ENCODE measurements around the gene RNF217. TPM values are rescaled to one million over a fixed set of nuclear protein-coding genes. Genes with fewer than 3 reads are reported as not detected.

The RNF217 gene
- total and polyA plus RNA-seq, 12 donors, result 2.1 to 26.9 (median 13.0) TPM

DNA sequence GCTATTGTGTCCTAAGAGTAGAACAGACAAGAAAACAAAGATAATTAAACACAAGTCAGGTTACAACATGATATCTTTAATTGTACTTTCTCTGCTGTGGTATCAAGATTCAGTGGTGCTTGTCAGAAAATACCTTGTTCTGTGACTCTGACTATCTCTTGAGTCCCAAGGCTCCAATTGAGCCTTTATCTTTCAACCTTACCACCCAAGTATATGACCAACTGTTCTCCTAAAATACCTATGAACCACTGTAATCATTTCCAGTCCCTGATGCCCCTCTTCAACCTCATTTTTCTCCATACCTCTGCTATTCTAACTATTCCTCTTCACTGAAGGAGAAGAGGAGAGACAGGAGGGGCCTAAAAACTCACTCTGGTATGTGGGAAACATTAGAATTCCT is 124.5 kb downstream of the RNF217 start:
- H3K9me3 ChIP-seq, result no peaks in the 10 kb centered on the region
- DNase-seq (no peak), ATAC-seq (no peak)
- TF ChIP-seq, protein P1, sequence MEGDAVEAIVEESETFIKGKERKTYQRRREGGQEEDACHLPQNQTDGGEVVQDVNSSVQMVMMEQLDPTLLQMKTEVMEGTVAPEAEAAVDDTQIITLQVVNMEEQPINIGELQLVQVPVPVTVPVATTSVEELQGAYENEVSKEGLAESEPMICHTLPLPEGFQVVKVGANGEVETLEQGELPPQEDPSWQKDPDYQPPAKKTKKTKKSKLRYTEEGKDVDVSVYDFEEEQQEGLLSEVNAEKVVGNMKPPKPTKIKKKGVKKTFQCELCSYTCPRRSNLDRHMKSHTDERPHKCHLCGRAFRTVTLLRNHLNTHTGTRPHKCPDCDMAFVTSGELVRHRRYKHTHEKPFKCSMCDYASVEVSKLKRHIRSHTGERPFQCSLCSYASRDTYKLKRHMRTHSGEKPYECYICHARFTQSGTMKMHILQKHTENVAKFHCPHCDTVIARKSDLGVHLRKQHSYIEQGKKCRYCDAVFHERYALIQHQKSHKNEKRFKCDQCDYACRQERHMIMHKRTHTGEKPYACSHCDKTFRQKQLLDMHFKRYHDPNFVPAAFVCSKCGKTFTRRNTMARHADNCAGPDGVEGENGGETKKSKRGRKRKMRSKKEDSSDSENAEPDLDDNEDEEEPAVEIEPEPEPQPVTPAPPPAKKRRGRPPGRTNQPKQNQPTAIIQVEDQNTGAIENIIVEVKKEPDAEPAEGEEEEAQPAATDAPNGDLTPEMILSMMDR (IDR thresholded peaks at IDR 0.05), result no peak
- peaks cover 0 to 21% (median 6%) of the 10 kb centered on the region in 9 donors for H3K36me3 ChIP-seq
- H3K4me1 ChIP-seq, result no peaks in the 10 kb centered on the region
- no peaks in the 10 kb centered on the region for H3K27me3 ChIP-seq
- no peak overlapping the region for H3K4me3 ChIP-seq
- intact Hi-C loops (cut with DNase I), result loop anchor here in 1 of 10 donors (5.0 kb wide), 1 partner anchor 124 kb away; the partner anchor contains the start of gene RNF217
- no peak overlapping the region for H3K27ac ChIP-seq

DNA sequence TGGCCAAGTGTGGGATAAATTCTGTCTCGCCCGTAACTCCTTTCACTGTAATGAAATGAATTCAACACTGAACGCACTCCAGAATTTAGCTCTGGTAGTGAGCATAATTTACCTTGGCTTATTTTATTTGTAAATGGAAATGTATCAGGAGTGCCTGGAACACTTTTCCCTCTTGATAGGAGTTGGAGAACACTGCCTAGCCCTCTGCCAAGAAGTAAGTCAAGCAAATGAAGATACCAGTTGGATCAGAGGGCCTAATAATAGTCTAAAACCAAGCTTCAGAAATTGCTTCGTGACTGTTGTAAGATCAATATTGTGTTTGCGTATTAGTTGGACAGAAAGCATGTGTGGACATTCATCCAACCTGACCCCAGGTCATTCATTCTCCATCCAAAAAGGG is 126.7 kb downstream of the RNF217 start:
- no peaks in the 10 kb centered on the region for H3K4me1 ChIP-seq
- TF ChIP-seq, protein P1 (IDR thresholded peaks at IDR 0.05), result no peak
- ATAC-seq (peak in 5 of 8 donors; percentile 53 to 83 (median 66)), DNase-seq (no peak)
- H3K36me3 ChIP-seq, result peaks cover 0 to under 1% (median 0%) of the 10 kb centered on the region in 9 donors
- peak overlapping the region in 4 of 10 donors; percentile 31 to 58 (median 38) for H3K27ac ChIP-seq
- no peaks in the 10 kb centered on the region for H3K27me3 ChIP-seq
- no peaks in the 10 kb centered on the region for H3K9me3 ChIP-seq
- 62 to 72% methylated on average over 5 of the region's 5 CpGs for WGBS, 2 donors
- intact Hi-C loops (cut with DNase I), result loop anchor here in 1 of 10 donors (5.0 kb wide), 1 partner anchor 127 kb away; the partner anchor contains the start of gene RNF217
- no peak overlapping the region for H3K4me3 ChIP-seq

DNA sequence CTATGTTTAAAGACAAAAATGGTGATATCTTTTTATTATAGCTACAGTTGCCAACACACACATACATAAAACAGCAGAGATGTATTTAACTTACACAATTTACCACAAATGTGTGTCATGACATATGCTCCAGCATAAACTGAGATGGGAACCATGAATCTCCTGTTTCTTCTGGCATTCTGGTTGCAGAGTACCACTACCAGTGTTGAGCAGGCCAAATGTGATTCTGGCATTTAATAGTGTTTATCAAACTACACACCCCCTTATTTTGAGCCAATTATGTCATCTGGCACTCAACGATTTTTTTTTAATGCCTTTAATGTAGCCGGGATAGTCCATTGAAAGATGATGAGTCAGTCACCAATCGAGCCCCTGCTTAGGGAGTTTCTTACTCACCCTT is 132.3 kb downstream of the RNF217 start:
- 30 to 32% methylated on average over 3 of the region's 3 CpGs for WGBS, 2 donors

DNA sequence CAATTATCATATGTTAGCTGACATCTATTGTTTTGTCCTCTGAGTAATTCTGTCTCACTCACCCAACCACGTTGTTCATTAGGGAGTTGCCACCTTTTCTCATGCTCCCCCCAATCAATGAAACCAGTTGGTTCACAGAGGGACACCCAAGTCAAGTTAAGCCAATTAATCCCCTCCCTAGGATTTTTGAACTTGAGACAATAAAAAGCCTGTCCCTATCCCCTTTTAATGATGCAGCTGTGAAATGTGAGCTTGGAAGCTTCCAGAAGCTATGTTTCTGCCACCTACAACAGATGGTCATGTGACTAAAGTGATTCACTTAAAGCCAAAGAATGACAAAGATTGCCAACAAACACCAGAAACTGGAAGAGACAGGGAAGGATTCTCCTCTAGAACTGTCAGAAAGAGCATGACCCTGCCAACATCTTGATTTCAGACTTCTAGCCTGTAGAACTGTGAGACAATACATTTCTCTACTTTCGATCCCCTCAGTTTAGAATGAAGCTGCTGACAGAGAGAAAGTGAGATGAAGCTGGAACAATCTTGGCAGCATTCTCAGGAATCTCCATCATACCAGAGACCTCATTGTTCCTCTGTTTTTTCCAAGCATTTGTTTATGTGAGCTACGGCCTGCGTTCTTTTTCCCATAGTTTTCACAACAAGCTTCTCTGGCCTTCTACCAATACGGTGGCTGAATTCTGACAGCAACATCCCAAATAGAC is 133.5 kb downstream of the RNF217 start:
- no peak for ATAC-seq
- intact Hi-C loops (cut with DNase I), result loop anchor here in 2 of 10 donors (10.0 kb wide), 1 partner anchor 131 kb away; the partner anchor contains the start of gene RNF217 (in 2 of the 2)

More for the DNA sequence above, 132.3 kb downstream of the RNF217 start:
- Histone ChIP-seq H3K9me3 (no peaks in the 10 kb centered on the region), H3K4me3 (no peak overlapping the region), H3K4me1 (peaks cover 0 to 14% (median 4%) of the 10 kb centered on the region in 9 donors), H3K27ac (peak overlapping the region in 1 of 10 donors; percentile 3), H3K36me3 (no peaks in the 10 kb centered on the region), H3K27me3 (peaks cover 0 to 3% (median 0%) of the 10 kb centered on the region in 7 donors)
- intact Hi-C loops (cut with DNase I), result loop anchor here in 2 of 10 donors (10.0 kb wide), 1 partner anchor 130 kb away; the partner anchor contains the start of gene RNF217 (in 2 of the 2)
- TF ChIP-seq, protein P1 (IDR thresholded peaks at IDR 0.05), result no peak
- DNase-seq, result no peak
- ATAC-seq, result peak in 2 of 8 donors; percentile 27 to 39

More for the DNA sequence above, 133.5 kb downstream of the RNF217 start:
- Histone ChIP-seq H3K27ac (peak overlapping the region in 1 of 10 donors; percentile 20), H3K9me3 (no peaks in the 10 kb centered on the region), H3K27me3 (peaks cover 0 to 3% (median 0%) of the 10 kb centered on the region in 7 donors), H3K4me1 (peaks cover 0 to 20% (median 4%) of the 10 kb centered on the region in 9 donors), H3K36me3 (no peaks in the 10 kb centered on the region), H3K4me3 (no peak overlapping the region)
- no peak for DNase-seq
- TF ChIP-seq, protein P1 (IDR thresholded peaks at IDR 0.05), result no peak
- WGBS, 2 donors, result 61 to 74% methylated on average over 5 of the region's 5 CpGs
